HG02852 (cell line): ENCODE results near the gene RNF213.
A peak's percentile ranks its signal among the peaks of the same experiment; 100 is the strongest.

Experiments
- ATAC-seq: cut with Tn5 transposase; IDR thresholded peaks from one replicate; pipeline ENCODE4 v1.9.1; 2021; ENCODE audit warnings: mild to moderate bottlenecking, moderate library complexity; ENCODE audit not compliant: unreplicated experiment

Gene RNF213

GRCh38 chr17:80260791-80261158 lies at the start of gene RNF213:
Gene RNF213 (plus strand): TSS chr17:80260852. CDS start chr17:80263682, 2,830 bp downstream.
- ATAC-seq: no peak

GRCh38 chr17:80212109-80212508 lies 48.5 kb upstream of the RNF213 start:
- no peak for ATAC-seq

GRCh38 chr17:80212511-80212910 lies 48.1 kb upstream of the RNF213 start:
- ATAC-seq: no peak

- no peak for ATAC-seq
These were observed 47.5 kb upstream of the RNF213 start for GRCh38 chr17:80212962-80213642.

GRCh38 chr17:80213643-80213975 lies 47.0 kb upstream of the RNF213 start:
- ATAC-seq: no peak

- no peak for ATAC-seq
These were observed 46.4 kb upstream of the RNF213 start for GRCh38 chr17:80214012-80214877.

GRCh38 chr17:80214878-80215210 lies 45.8 kb upstream of the RNF213 start:
- no peak for ATAC-seq

- no peak for ATAC-seq
These were observed 43.9 kb upstream of the RNF213 start for GRCh38 chr17:80216473-80217456.

GRCh38 chr17:80217703-80218362 lies 42.8 kb upstream of the RNF213 start:
- no peak for ATAC-seq

- no peak for ATAC-seq
These were observed 42.3 kb upstream of the RNF213 start for GRCh38 chr17:80218391-80218790.

- peak; percentile 52 for ATAC-seq
These were observed 41.5 kb upstream of the RNF213 start for GRCh38 chr17:80219013-80219762.

- ATAC-seq: no peak
These were observed 40.9 kb upstream of the RNF213 start for GRCh38 chr17:80219763-80220053.

- peak; percentile 49 for ATAC-seq
These were observed 40.5 kb upstream of the RNF213 start, which contains the start of the genes SGSH and SLC26A11 for GRCh38 chr17:80220054-80220735. Gene SGSH (minus strand): TSS chr17:80220333. CDS start chr17:80220313, 20 bp downstream. Gene SLC26A11 (plus strand): TSS chr17:80220427. CDS start chr17:80221561, 1,134 bp downstream.

- ATAC-seq: peak; percentile 16
These were observed 39.9 kb upstream of the RNF213 start for GRCh38 chr17:80220736-80221215.

- no peak for ATAC-seq
These were observed 39.1 kb upstream of the RNF213 start for GRCh38 chr17:80221351-80222105.

- no peak for ATAC-seq
These were observed 38.1 kb upstream of the RNF213 start for GRCh38 chr17:80222376-80223141.

GRCh38 chr17:80223142-80223815 lies 37.4 kb upstream of the RNF213 start:
- no peak for ATAC-seq
